SK-N-SH treated with all-trans-retinoic acid at 6 μM for 48 hours (cell line): ENCODE results near the gene SNX30.

Experiments used
- ATAC-seq: fragments of 200-7000 bp; cut with Tn5 transposase; 3 replicates; pipeline ENCODE4 v1.9.1; 2020; ENCODE audit warnings: mild to moderate bottlenecking, moderate library complexity
- ARNTL ChIP-seq: fragments of 450-650 bp; formaldehyde crosslinking; IDR thresholded peaks from 2 replicates; pipeline ENCODE4 v1.5.0; 2020; ENCODE audit warnings: low read depth, mild to moderate bottlenecking, moderate library complexity, borderline replicate concordance
- BACH2 ChIP-seq: fragments of 250-450 bp; sonication (Bioruptor Pico); IDR thresholded peaks from 2 replicates; pipeline ENCODE4 v1.9.0; 2021; ENCODE audit warnings: mild to moderate bottlenecking, borderline replicate concordance
- CSDC2 ChIP-seq: fragments of 250-450 bp; sonication (Bioruptor Pico); IDR thresholded peaks from 2 replicates; pipeline ENCODE4 v1.5.0; 2020; ENCODE audit warnings: mild to moderate bottlenecking, moderate library complexity
- CSRNP3 ChIP-seq: fragments of 250-450 bp; sonication (Bioruptor Pico); IDR thresholded peaks from 2 replicates; pipeline ENCODE4 v1.5.1; 2021; ENCODE audit warnings: mild to moderate bottlenecking, moderate library complexity
- GLIS3 ChIP-seq: fragments of 250-450 bp; sonication (Bioruptor Pico); IDR thresholded peaks from 2 replicates; pipeline ENCODE4 v1.5.0; 2020; ENCODE audit warnings: mild to moderate bottlenecking, moderate library complexity
- ISL1 ChIP-seq: fragments of 250-450 bp; sonication (Bioruptor Pico); IDR thresholded peaks from 2 replicates; pipeline ENCODE4 v2.1.2; 2022; ENCODE audit warnings: mild to moderate bottlenecking, moderate library complexity
- OSR1 ChIP-seq: fragments of 250-450 bp; sonication (Bioruptor Pico); IDR thresholded peaks from 2 replicates; pipeline ENCODE4 v1.8.0; 2022; ENCODE audit warnings: moderate library complexity, mild to moderate bottlenecking, inconsistent platforms
- POU6F1 ChIP-seq: fragments of 250-450 bp; sonication (Bioruptor Pico); IDR thresholded peaks from 2 replicates; pipeline ENCODE4 v1.8.0; 2021; ENCODE audit warnings: low read depth, mild to moderate bottlenecking, moderate library complexity, borderline replicate concordance
- PPARA ChIP-seq: fragments of 250-450 bp; sonication (Bioruptor Pico); IDR thresholded peaks from 2 replicates; pipeline ENCODE4 v1.5.0; 2020; ENCODE audit warnings: mild to moderate bottlenecking, borderline replicate concordance
- RARB ChIP-seq: fragments of 250-450 bp; sonication (Bioruptor Pico); IDR thresholded peaks from 2 replicates; pipeline ENCODE4 v1.8.0; 2021; ENCODE audit warnings: mild to moderate bottlenecking, moderate library complexity
- SNAI2 ChIP-seq: fragments of 250-450 bp; sonication (Bioruptor Pico); IDR thresholded peaks from 2 replicates; pipeline ENCODE4 v1.5.0; 2020; ENCODE audit warnings: mild to moderate bottlenecking, moderate library complexity
- TCF4 ChIP-seq: fragments of 250-450 bp; sonication (Bioruptor Pico); IDR thresholded peaks from 2 replicates; pipeline ENCODE4 v1.8.0; 2021; ENCODE audit warnings: mild to moderate bottlenecking, moderate library complexity, borderline replicate concordance
- ZFP3 ChIP-seq: fragments of 250-450 bp; sonication (Bioruptor Pico); IDR thresholded peaks from 2 replicates; pipeline ENCODE4 v1.5.0; 2020; ENCODE audit warnings: mild to moderate bottlenecking, moderate library complexity
- ZFP30 ChIP-seq: fragments of 450-650 bp; formaldehyde crosslinking; IDR thresholded peaks from 2 replicates; pipeline ENCODE4 v1.5.0; 2022; ENCODE audit warnings: mild to moderate bottlenecking, moderate library complexity
- ZNF565 ChIP-seq: fragments of 450-650 bp; formaldehyde crosslinking; conservative IDR thresholded peaks from 2 replicates; pipeline ENCODE4 v1.5.0; 2020; ENCODE audit warnings: low read depth, mild to moderate bottlenecking, moderate library complexity
- ZNF70 ChIP-seq: fragments of 450-650 bp; formaldehyde crosslinking; IDR thresholded peaks from 2 replicates; pipeline ENCODE4 v1.5.0; 2020; ENCODE audit warnings: mild to moderate bottlenecking, moderate library complexity
- ZNF8 ChIP-seq: fragments of 450-650 bp; formaldehyde crosslinking; IDR thresholded peaks from 2 replicates; pipeline ENCODE4 v1.5.0; 2020; ENCODE audit warnings: mild to moderate bottlenecking, moderate library complexity
- TF ChIP-seq, protein P1 (sequence below): fragments of 250-450 bp; sonication (Bioruptor Pico); IDR thresholded peaks from 2 replicates; pipeline ENCODE4 v1.5.1; 2020; ENCODE audit warnings: low read depth, mild to moderate bottlenecking, moderate library complexity
- TF ChIP-seq, protein P2 (sequence below): fragments of 250-450 bp; sonication (Bioruptor Pico); IDR thresholded peaks from 2 replicates; pipeline ENCODE4 v1.5.0; 2020; ENCODE audit warnings: mild to moderate bottlenecking, moderate library complexity

Gene SNX30

DNA sequence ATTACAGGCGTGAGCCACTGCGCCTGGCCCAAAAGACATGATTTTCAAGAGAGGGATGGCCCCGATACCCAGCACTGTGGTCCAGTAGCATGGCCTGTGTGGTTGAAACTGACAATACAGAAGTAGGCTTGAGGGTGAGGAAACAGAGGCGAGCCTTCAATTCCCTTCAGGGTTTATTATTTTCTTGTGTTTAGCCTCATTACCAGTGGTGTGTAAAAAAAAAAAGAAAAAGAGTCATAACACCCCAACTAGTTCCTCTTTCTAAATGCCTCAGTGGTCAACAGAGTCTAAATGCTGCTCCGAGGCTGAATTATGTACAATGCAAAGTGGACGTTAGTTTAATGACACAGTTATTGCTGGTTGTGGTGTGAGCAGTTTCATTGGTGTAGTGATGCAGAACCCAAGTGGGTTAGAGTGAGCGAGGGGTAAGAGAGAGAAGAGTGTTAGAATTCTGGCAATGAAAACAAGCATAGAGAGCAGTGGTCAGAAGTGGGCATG, 58.8 kb downstream of the SNX30 start:
- ATAC-seq = no peak
- TF ChIP-seq ISL1 (CRISPR knock-in tag) (no peak), ZNF565 (CRISPR knock-in tag) (no peak), BACH2 (CRISPR knock-in tag) (no peak), CSDC2 (CRISPR knock-in tag) (no peak), SNAI2 (CRISPR knock-in tag) (no peak), ZNF8 (no peak), ARNTL (CRISPR knock-in tag) (no peak), OSR1 (CRISPR knock-in tag) (no peak), ZFP3 (no peak), RARB (CRISPR knock-in tag) (no peak), TCF4 (CRISPR knock-in tag) (no peak), PPARA (CRISPR knock-in tag) (no peak), GLIS3 (CRISPR knock-in tag) (no peak), CSRNP3 (no peak)
- TF ChIP-seq, protein P1, sequence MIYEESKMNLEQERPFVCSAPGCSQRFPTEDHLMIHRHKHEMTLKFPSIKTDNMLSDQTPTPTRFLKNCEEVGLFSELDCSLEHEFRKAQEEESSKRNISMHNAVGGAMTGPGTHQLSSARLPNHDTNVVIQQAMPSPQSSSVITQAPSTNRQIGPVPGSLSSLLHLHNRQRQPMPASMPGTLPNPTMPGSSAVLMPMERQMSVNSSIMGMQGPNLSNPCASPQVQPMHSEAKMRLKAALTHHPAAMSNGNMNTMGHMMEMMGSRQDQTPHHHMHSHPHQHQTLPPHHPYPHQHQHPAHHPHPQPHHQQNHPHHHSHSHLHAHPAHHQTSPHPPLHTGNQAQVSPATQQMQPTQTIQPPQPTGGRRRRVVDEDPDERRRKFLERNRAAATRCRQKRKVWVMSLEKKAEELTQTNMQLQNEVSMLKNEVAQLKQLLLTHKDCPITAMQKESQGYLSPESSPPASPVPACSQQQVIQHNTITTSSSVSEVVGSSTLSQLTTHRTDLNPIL (CRISPR knock-in tag) = no peak
- TF ChIP-seq, protein P2, sequence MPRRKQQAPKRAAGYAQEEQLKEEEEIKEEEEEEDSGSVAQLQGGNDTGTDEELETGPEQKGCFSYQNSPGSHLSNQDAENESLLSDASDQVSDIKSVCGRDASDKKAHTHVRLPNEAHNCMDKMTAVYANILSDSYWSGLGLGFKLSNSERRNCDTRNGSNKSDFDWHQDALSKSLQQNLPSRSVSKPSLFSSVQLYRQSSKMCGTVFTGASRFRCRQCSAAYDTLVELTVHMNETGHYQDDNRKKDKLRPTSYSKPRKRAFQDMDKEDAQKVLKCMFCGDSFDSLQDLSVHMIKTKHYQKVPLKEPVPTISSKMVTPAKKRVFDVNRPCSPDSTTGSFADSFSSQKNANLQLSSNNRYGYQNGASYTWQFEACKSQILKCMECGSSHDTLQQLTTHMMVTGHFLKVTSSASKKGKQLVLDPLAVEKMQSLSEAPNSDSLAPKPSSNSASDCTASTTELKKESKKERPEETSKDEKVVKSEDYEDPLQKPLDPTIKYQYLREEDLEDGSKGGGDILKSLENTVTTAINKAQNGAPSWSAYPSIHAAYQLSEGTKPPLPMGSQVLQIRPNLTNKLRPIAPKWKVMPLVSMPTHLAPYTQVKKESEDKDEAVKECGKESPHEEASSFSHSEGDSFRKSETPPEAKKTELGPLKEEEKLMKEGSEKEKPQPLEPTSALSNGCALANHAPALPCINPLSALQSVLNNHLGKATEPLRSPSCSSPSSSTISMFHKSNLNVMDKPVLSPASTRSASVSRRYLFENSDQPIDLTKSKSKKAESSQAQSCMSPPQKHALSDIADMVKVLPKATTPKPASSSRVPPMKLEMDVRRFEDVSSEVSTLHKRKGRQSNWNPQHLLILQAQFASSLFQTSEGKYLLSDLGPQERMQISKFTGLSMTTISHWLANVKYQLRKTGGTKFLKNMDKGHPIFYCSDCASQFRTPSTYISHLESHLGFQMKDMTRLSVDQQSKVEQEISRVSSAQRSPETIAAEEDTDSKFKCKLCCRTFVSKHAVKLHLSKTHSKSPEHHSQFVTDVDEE (CRISPR knock-in tag) = no peak
- TF ChIP-seq, all 23 proteins: peak for 0

DNA sequence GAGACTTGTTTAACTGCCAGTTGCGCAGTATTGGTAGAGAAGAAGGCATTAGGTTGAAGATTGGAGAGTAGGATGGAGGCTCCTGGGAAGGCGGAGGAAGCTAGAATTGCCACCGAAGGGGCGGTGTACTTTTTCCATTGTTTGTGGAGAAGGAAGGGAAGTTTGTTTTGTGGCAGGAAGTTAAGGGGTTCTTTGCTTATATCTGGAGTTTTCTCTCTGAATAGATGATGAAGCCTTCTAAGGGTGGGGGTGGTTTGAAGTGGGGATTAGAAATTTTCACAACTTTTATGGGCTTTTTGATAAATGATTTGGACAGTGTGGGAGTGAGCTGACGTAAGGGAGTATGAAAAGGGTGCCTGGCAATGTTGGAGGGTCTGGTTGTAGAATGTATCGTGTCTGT, 59.3 kb downstream of the SNX30 start:
- TF ChIP-seq ZFP3 (no peak), CSRNP3 (no peak), ZNF8 (no peak), ZFP30 (CRISPR knock-in tag) (no peak), POU6F1 (CRISPR knock-in tag) (no peak), SNAI2 (CRISPR knock-in tag) (no peak), CSDC2 (CRISPR knock-in tag) (no peak), ISL1 (CRISPR knock-in tag) (no peak), BACH2 (CRISPR knock-in tag) (no peak), PPARA (CRISPR knock-in tag) (no peak), ZNF70 (CRISPR knock-in tag) (no peak), ZNF565 (CRISPR knock-in tag) (no peak), TCF4 (CRISPR knock-in tag) (no peak)
- TF ChIP-seq, protein P2 (CRISPR knock-in tag) = no peak
- TF ChIP-seq, all 23 proteins: peak for 0
- no peak for ATAC-seq
